ENCODE data around the gene CSH1. TPM values are rescaled to one million over a fixed set of nuclear protein-coding genes. Genes with fewer than 3 reads are reported as not detected.
"Not testable (repeated sequence)": the region's sequence is repeated elsewhere in the genome, so short reads cannot be mapped to it uniquely, and the experiment has no call there.

CSH1 gene
- polyA plus RNA-seq, 1 of the 3 experiments (the other 2 are of a cell fraction): not detected

DNA sequence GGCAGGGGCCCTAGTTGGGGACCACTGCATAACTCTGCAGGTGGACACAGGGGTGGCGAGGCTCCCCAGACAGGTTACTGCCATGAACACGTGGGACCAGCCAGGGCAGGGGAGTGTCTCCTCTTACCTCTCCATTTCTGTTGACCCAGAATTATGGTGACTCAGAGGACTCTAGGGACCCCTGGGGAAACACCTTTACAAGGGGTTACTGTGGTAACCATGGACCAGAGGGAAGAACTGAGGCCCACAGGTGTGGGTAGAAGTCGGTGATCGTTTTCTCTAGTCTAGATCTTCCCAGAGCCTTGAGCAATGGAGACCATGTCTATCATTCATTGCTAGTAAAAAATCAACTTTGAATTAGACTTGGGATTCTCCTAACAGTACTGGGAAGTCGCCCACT lies 24.4 kb upstream of the CSH1 start:
- H3K4me2 ChIP-seq; H3K36me3 ChIP-seq (replicated peaks in 1 of 2; ENCODE audit: control insufficient read depth in 1 of 2, insufficient read depth in 2 of 2, low read length in 1 of 2); H3F3A ChIP-seq (replicated peaks; ENCODE audit: insufficient read depth); H3K9ac ChIP-seq; H3K9me2 ChIP-seq; H4K20me1 ChIP-seq (ENCODE audit: insufficient read depth); H3K9me3 ChIP-seq; POLR2A ChIA-PET; DNase-seq; H2AFZ ChIP-seq (ENCODE audit: low read depth); H3K4me1 ChIP-seq (ENCODE audit: control insufficient read depth in 1 of 2, insufficient read depth in 2 of 2, low read depth in 1 of 2, low read length in 1 of 2); H3K27ac ChIP-seq (ENCODE audit: low read depth in 2 of 2, low read length in 1 of 2); H3K79me2 ChIP-seq (ENCODE audit: insufficient read depth); H3K4me3 ChIP-seq (ENCODE audit: low read depth in 2 of 2, low read length in 1 of 2): not testable (repeated sequence)
- WGBS (ENCODE audit: low lambda C conversion rate): 47% methylated on average over 5 of the region's 5 CpGs
- CTCF ChIA-PET: interaction anchor here (0.7 to 6.7 kb wide), 20 partner anchors 10 to 424 kb away, joined by 3 to 214 read pairs (median 14); partner anchors contain the start of genes CD79B, CSHL1, ERN1 and PRR29
- peaks cover 26% of the 10 kb centered on the region for H3K27me3 ChIP-seq (ENCODE audit: insufficient read depth)

DNA sequence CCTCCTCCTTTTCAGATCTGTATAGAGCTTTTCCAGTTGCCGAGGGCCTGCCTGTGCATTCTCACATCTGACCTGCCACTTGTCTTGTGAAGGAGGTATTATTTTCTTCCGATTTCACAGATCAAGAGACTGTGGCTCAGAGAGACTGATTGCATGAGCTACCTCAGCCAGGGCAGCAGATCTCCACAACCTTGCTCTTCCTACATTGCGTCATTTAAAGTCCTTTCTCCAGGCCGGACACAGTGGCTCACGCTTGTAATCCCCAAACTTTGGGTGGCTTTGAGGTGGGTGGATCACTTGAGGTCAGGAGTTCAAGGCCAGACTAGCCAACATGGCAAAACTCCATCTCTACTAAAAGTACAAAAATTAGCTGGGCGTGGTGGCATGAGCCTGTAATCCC lies 23.7 kb upstream of the CSH1 start:
- 77% methylated on average over 6 of the region's 6 CpGs for WGBS (ENCODE audit: low lambda C conversion rate)
- H3K27ac ChIP-seq (ENCODE audit: low read depth in 2 of 2, low read length in 1 of 2); H3K4me1 ChIP-seq (ENCODE audit: control insufficient read depth in 1 of 2, insufficient read depth in 2 of 2, low read depth in 1 of 2, low read length in 1 of 2); H4K20me1 ChIP-seq (ENCODE audit: insufficient read depth); H3K9ac ChIP-seq; H3K9me2 ChIP-seq; H2AFZ ChIP-seq (ENCODE audit: low read depth); H3F3A ChIP-seq (replicated peaks; ENCODE audit: insufficient read depth); H3K79me2 ChIP-seq (ENCODE audit: insufficient read depth); POLR2A ChIA-PET; H3K9me3 ChIP-seq; H3K4me3 ChIP-seq (ENCODE audit: low read depth in 2 of 2, low read length in 1 of 2); H3K36me3 ChIP-seq (replicated peaks in 1 of 2; ENCODE audit: control insufficient read depth in 1 of 2, insufficient read depth in 2 of 2, low read length in 1 of 2); H3K4me2 ChIP-seq; DNase-seq: not testable (repeated sequence)
- CTCF ChIA-PET: interaction anchor here (0.6 to 6.7 kb wide), 63 partner anchors 9 to 500 kb away, joined by 3 to 214 read pairs (median 6); partner anchors contain the start of genes CD79B, CSHL1, ERN1 and ICAM2
- peaks cover 31% of the 10 kb centered on the region for H3K27me3 ChIP-seq (ENCODE audit: insufficient read depth)

DNA sequence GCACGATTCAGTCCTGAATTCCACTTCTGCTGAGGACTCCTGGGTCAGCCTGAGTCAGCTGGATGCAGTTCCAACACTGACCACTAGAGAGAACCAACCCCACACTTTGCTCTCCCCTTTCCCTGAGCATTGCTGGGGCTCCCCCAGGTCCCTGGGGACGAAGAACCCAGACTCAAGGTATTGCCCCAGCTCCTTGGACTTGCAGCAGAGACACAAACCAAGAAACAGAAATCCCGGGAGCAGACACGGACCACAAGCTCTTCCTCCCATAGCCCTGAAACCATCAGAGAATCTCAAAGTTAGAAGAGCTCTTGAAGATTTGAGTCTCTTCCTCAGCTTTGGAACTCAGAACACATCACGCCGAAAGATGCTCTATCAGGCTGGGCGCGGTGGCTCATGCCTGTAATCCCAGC lies 22.9 kb upstream of the CSH1 start:
- DNase-seq: peak; percentile 89
- ChIA-PET CTCF (interaction anchor here (0.6 to 6.7 kb wide), 75 partner anchors 8 to 500 kb away, joined by 3 to 214 read pairs (median 6); partner anchors contain the start of genes CD79B, CSHL1, ERN1 and ICAM2), POLR2A (no interaction called here)
- Histone ChIP-seq H3K27ac (ENCODE audit: low read depth in 2 of 2, low read length in 1 of 2) (no peak overlapping the region), H4K20me1 (ENCODE audit: insufficient read depth) (no peaks in the 10 kb centered on the region), H3K4me1 (ENCODE audit: control insufficient read depth in 1 of 2, insufficient read depth in 2 of 2, low read depth in 1 of 2, low read length in 1 of 2) (no peaks in the 10 kb centered on the region), H3K79me2 (ENCODE audit: insufficient read depth) (no peaks in the 10 kb centered on the region), H3K9me2 (no peaks in the 10 kb centered on the region), H3F3A (replicated peaks; ENCODE audit: insufficient read depth) (no peaks in the 10 kb centered on the region), H3K4me3 (ENCODE audit: low read depth in 2 of 2, low read length in 1 of 2) (no peak overlapping the region), H3K9me3 (no peaks in the 10 kb centered on the region), H3K9ac (no peak overlapping the region), H3K27me3 (ENCODE audit: insufficient read depth) (peaks cover 31% of the 10 kb centered on the region), H3K36me3 (replicated peaks in 1 of 2; ENCODE audit: control insufficient read depth in 1 of 2, insufficient read depth in 2 of 2, low read length in 1 of 2) (no peaks in the 10 kb centered on the region), H2AFZ (ENCODE audit: low read depth) (no peak overlapping the region), H3K4me2 (no peak overlapping the region)
- TF ChIP-seq FOXM1 (IDR thresholded peaks at IDR 0.05; ENCODE audit: low read depth) (no peak), RAD21 (IDR thresholded peaks at IDR 0.05; ENCODE audit: low read length) (peak; percentile 92), CTCF (IDR thresholded peaks at IDR 0.05) (peak; percentile 96), IRF3 (IDR thresholded peaks at IDR 0.05; ENCODE audit: low read depth, low read length) (no peak), NFIC (IDR thresholded peaks at IDR 0.05; ENCODE audit: borderline replicate concordance) (no peak), SMC3 (IDR thresholded peaks at IDR 0.05; ENCODE audit: low read depth, low read length) (peak; percentile 80)
- WGBS (ENCODE audit: low lambda C conversion rate): 31% methylated on average over 8 of the region's 8 CpGs

GRCh38 chr17:63918789-63919305 lies 22.5 kb upstream of the CSH1 start, which contains the start of gene GH1:
TSS of gene GH1 (minus strand) at chr17:63918839. CDS start at chr17:63918776, 63 bp downstream.
- H2AFZ ChIP-seq (ENCODE audit: low read depth); H3K36me3 ChIP-seq (replicated peaks in 1 of 2; ENCODE audit: control insufficient read depth in 1 of 2, insufficient read depth in 2 of 2, low read length in 1 of 2); H3K79me2 ChIP-seq (ENCODE audit: insufficient read depth); H3K9me2 ChIP-seq; POLR2A ChIA-PET; H4K20me1 ChIP-seq (ENCODE audit: insufficient read depth); H3K4me3 ChIP-seq (ENCODE audit: low read depth in 2 of 2, low read length in 1 of 2); H3K9me3 ChIP-seq; H3K9ac ChIP-seq; H3K4me1 ChIP-seq (ENCODE audit: control insufficient read depth in 1 of 2, insufficient read depth in 2 of 2, low read depth in 1 of 2, low read length in 1 of 2); H3K27ac ChIP-seq (ENCODE audit: low read depth in 2 of 2, low read length in 1 of 2); H3F3A ChIP-seq (replicated peaks; ENCODE audit: insufficient read depth); H3K4me2 ChIP-seq: not testable (repeated sequence)
- 53% methylated on average over 10 of the region's 10 CpGs for WGBS (ENCODE audit: low lambda C conversion rate)
- peak; percentile 18 for DNase-seq
- H3K27me3 ChIP-seq (ENCODE audit: insufficient read depth): peaks cover 34% of the 10 kb centered on the region
- CTCF ChIA-PET: interaction anchor here (0.6 to 6.7 kb wide), 65 partner anchors 8 to 501 kb away, joined by 3 to 214 read pairs (median 6); partner anchors contain the start of genes CD79B, CSHL1, ERN1 and ICAM2
